ENCODE measurements around the gene DEFB116. TPM values are rescaled to one million over a fixed set of nuclear protein-coding genes. Genes with fewer than 3 reads are reported as not detected.
"Not testable (repeated sequence)": the region's sequence is repeated elsewhere in the genome, so short reads cannot be mapped to it uniquely, and the experiment has no call there.

The DEFB116 gene, protein sequence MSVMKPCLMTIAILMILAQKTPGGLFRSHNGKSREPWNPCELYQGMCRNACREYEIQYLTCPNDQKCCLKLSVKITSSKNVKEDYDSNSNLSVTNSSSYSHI
- not detected in 2 replicates for total RNA-seq

- no peaks in the 10 kb centered on the region for H3K27me3 ChIP-seq (ENCODE audit: control insufficient read depth, insufficient read depth, low read length)
- FAIRE-seq (no peak), DNase-seq (ENCODE audit: low read depth) (no peak)
- no peak within 1 kb of the TSS for H3K4me3 ChIP-seq (ENCODE audit: low read depth, low read length)
- TF ChIP-seq, protein P1, sequence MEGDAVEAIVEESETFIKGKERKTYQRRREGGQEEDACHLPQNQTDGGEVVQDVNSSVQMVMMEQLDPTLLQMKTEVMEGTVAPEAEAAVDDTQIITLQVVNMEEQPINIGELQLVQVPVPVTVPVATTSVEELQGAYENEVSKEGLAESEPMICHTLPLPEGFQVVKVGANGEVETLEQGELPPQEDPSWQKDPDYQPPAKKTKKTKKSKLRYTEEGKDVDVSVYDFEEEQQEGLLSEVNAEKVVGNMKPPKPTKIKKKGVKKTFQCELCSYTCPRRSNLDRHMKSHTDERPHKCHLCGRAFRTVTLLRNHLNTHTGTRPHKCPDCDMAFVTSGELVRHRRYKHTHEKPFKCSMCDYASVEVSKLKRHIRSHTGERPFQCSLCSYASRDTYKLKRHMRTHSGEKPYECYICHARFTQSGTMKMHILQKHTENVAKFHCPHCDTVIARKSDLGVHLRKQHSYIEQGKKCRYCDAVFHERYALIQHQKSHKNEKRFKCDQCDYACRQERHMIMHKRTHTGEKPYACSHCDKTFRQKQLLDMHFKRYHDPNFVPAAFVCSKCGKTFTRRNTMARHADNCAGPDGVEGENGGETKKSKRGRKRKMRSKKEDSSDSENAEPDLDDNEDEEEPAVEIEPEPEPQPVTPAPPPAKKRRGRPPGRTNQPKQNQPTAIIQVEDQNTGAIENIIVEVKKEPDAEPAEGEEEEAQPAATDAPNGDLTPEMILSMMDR (IDR thresholded peaks at IDR 0.05; ENCODE audit: insufficient read depth, low read length, severe bottlenecking): no peak
- H3K36me3 ChIP-seq (ENCODE audit: control insufficient read depth, insufficient read depth, low read length): no peaks in the 10 kb centered on the region
These were observed at the start of gene DEFB116 for GRCh38 chr20:31308535-31309162. TSS of gene DEFB116 (minus strand) at chr20:31308585. CDS start at chr20:31308585, 0 bp downstream.

DNA sequence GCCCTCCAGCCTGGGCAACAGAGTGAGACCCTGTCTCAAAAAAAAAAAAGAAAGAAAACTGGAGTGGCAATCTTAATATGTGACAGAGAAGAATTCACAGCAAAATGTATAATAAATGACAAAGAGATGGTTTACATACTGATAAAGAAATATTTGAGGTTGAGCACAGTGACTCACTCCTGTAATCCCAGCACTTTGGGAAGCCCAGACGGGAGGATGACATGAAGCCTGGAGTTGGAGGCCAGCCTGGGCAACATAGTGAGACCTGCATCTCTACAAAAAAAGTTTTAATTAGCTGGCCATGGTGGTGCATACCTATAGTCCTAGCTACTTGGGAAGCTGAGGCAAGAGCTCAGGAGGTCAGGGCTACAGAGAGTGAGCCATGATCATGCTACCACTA is 47.6 kb upstream of the DEFB116 start:
- TF ChIP-seq, protein P1 (IDR thresholded peaks at IDR 0.05; ENCODE audit: insufficient read depth, low read length, severe bottlenecking): no peak
- FAIRE-seq: no peak
- no peak overlapping the region for H3K4me3 ChIP-seq (ENCODE audit: low read depth, low read length)
- H3K27me3 ChIP-seq (ENCODE audit: control insufficient read depth, insufficient read depth, low read length): no peaks in the 10 kb centered on the region
- DNase-seq (ENCODE audit: low read depth): no peak
- no peaks in the 10 kb centered on the region for H3K36me3 ChIP-seq (ENCODE audit: control insufficient read depth, insufficient read depth, low read length)

- no peak overlapping the region for H3K4me3 ChIP-seq (ENCODE audit: low read depth, low read length)
- TF ChIP-seq, protein P1 (IDR thresholded peaks at IDR 0.05; ENCODE audit: insufficient read depth, low read length, severe bottlenecking): no peak
- FAIRE-seq (no peak), DNase-seq (ENCODE audit: low read depth) (no peak)
- H3K36me3 ChIP-seq (ENCODE audit: control insufficient read depth, insufficient read depth, low read length): no peaks in the 10 kb centered on the region
- H3K27me3 ChIP-seq (ENCODE audit: control insufficient read depth, insufficient read depth, low read length): no peaks in the 10 kb centered on the region
These were observed 33.1 kb upstream of the DEFB116 start for GRCh38 chr20:31341470-31341869.

DNA sequence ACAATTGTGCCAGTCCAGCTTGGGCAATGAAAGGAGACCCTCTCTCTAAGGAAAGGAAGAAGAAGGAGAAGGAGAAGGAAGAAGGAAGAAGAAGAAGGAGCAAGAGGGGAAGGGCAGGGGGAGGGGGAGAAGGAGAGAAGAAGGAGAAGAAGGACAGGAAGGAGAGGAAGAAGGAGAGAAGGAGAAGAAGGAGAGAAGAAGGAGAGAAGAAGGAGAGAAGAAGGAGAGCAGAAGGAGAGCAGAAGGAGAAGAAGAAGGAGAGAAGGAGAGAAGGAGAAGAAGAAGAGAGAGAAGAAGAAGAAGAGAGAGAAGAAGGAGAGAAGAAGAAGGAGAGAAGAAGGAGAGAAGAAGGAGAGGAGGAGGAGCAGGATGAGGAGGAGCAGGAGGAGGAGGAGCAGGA is 22.5 kb upstream of the DEFB116 start:
- TF ChIP-seq, protein P1 (IDR thresholded peaks at IDR 0.05; ENCODE audit: insufficient read depth, low read length, severe bottlenecking): no peak
- Histone ChIP-seq H3K27me3 (ENCODE audit: control insufficient read depth, insufficient read depth, low read length) (no peaks in the 10 kb centered on the region), H3K4me3 (ENCODE audit: low read depth, low read length) (no peak overlapping the region), H3K36me3 (ENCODE audit: control insufficient read depth, insufficient read depth, low read length) (no peaks in the 10 kb centered on the region)
- FAIRE-seq: no peak
- DNase-seq (ENCODE audit: low read depth): no peak

DNA sequence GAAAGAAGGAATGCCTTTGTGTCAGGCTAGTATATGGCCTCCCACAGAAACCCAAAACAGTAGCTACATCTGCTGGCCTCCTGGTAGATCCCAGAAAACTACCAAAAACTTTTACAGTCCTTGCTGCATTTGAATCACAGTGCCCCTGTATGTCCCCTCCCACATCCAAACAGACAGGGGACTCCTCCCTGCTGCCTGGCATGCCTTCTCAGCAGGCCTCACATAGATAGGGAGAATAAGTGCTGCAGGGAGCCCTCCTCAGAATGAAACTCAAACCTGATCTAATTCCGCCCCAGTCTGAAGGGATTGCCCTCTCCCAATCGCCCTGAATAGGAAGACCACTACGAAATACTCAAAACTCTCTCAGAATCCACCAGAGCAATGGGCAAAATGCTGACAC is 14.1 kb upstream of the DEFB116 start:
- no peaks in the 10 kb centered on the region for H3K27me3 ChIP-seq (ENCODE audit: control insufficient read depth, insufficient read depth, low read length)
- FAIRE-seq (no peak), DNase-seq (ENCODE audit: low read depth) (no peak)
- TF ChIP-seq, protein P1 (IDR thresholded peaks at IDR 0.05; ENCODE audit: insufficient read depth, low read length, severe bottlenecking): no peak
- H3K36me3 ChIP-seq (ENCODE audit: control insufficient read depth, insufficient read depth, low read length): no peaks in the 10 kb centered on the region
- no peak overlapping the region for H3K4me3 ChIP-seq (ENCODE audit: low read depth, low read length)

DNA sequence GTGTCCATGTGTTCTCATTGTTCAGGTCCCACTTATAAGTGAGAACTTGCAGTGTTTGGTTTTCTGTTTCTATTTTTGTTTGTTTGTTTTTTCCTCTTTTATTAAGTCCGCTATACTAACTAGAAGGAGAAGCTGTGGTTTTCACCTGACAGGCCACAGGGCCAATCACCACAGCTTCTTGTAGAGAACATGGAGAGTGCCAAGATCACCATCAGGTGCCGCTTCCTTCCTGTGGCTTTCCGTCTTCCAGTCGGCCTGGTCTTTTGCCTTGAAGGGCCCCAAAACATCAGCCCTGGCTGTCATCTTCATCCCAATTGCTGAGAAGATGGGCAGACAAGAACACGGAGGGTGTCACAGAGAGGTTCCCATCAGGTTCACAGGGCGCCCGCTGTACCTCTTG is 23.4 kb downstream of the DEFB116 start:
- peak; percentile 64 for FAIRE-seq
- not testable (repeated sequence) for DNase-seq (ENCODE audit: low read depth); H3K36me3 ChIP-seq (ENCODE audit: control insufficient read depth, insufficient read depth, low read length); H3K27me3 ChIP-seq (ENCODE audit: control insufficient read depth, insufficient read depth, low read length); H3K4me3 ChIP-seq (ENCODE audit: low read depth, low read length)
